ENCODE measurements around the gene TMPRSS13. TPM values are rescaled to one million over a fixed set of nuclear protein-coding genes. Genes with fewer than 3 reads are reported as not detected.

TMPRSS13 gene
- total RNA-seq, 6 experiments from 2014 or later = 0.09 to 0.61 (median 0.12) TPM; not detected in 3

GRCh38 chr11:117946842-117947526 lies 17.8 kb upstream of the TMPRSS13 start:
- ATAC-seq (peak; percentile 92 to 97 (median 95)), DNase-seq (peak; percentile 84 to 88 (median 84))
- 37% methylated on average over 5 of the region's 7 CpGs for WGBS (ENCODE audit: insufficient coverage, low coverage, low lambda C conversion rate, missing lambda C conversion rate)
- TF ChIP-seq, protein P1, sequence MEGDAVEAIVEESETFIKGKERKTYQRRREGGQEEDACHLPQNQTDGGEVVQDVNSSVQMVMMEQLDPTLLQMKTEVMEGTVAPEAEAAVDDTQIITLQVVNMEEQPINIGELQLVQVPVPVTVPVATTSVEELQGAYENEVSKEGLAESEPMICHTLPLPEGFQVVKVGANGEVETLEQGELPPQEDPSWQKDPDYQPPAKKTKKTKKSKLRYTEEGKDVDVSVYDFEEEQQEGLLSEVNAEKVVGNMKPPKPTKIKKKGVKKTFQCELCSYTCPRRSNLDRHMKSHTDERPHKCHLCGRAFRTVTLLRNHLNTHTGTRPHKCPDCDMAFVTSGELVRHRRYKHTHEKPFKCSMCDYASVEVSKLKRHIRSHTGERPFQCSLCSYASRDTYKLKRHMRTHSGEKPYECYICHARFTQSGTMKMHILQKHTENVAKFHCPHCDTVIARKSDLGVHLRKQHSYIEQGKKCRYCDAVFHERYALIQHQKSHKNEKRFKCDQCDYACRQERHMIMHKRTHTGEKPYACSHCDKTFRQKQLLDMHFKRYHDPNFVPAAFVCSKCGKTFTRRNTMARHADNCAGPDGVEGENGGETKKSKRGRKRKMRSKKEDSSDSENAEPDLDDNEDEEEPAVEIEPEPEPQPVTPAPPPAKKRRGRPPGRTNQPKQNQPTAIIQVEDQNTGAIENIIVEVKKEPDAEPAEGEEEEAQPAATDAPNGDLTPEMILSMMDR (IDR thresholded peaks at IDR 0.05) = peak; percentile 91 to 99 (median 96)
- TF ChIP-seq POLR2A (IDR thresholded peaks at IDR 0.05) = no peak
- no peaks in the 10 kb centered on the region for H3K27me3 ChIP-seq
- intact Hi-C loops (cut with DNase I) = loop anchor here (5.0 to 10.0 kb wide), 2 partner anchors 105 to 112 kb away; no protein-coding TSS in a partner anchor
- no peak overlapping the region for H3K27ac ChIP-seq
- H3K4me1 ChIP-seq = no peaks in the 10 kb centered on the region
- H3K4me3 ChIP-seq = no peak overlapping the region
- no peaks in the 10 kb centered on the region for H3K36me3 ChIP-seq
- H3K9me3 ChIP-seq = no peaks in the 10 kb centered on the region

DNA sequence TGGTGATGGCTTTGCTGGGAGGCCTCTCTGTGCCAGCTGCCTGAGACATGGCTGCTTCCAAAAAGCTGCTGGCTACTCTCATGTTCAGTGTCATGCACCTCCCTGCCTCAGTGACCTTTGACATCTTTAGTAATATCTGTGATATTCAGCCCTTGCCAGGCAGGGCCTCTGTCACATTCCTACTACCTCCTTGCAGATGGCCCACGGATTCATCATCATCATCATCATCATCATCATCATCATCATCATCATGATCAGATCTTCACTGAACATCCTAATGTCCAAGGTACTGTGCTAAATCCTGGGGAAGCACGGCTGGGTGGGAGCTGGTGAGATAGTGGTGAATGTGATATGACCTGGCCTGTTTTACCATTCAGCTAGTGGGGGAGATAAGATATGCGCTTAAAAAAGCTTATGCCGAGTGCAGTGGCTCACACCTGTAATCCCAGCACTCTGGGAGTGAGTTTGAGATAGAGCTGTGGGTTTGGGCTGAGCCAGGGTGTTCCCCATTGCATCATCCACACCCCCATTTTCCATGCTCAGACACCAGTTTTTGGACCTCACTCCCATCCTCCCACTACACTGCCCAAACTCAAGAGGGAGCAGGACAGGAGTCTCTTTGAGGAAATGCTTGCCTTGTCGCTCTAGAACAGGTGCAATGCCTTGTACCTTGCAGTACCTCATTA lies 17.1 kb upstream of the TMPRSS13 start:
- no peaks in the 10 kb centered on the region for H3K9me3 ChIP-seq
- no peak overlapping the region for H3K27ac ChIP-seq
- no peak for TF ChIP-seq POLR2A (IDR thresholded peaks at IDR 0.05)
- TF ChIP-seq, protein P1 (IDR thresholded peaks at IDR 0.05) = no peak
- intact Hi-C loops (cut with DNase I) = loop anchor here (5.0 to 10.0 kb wide), 2 partner anchors 104 to 111 kb away; no protein-coding TSS in a partner anchor
- DNase-seq = no peak
- no peaks in the 10 kb centered on the region for H3K4me1 ChIP-seq
- peak in 1 of 4 donors; percentile 24 for ATAC-seq
- H3K4me3 ChIP-seq = no peak overlapping the region
- H3K36me3 ChIP-seq = no peaks in the 10 kb centered on the region
- WGBS (ENCODE audit: insufficient coverage, low coverage, low lambda C conversion rate, missing lambda C conversion rate) = 47% methylated on average over 3 of the region's 5 CpGs
- H3K27me3 ChIP-seq = no peaks in the 10 kb centered on the region

DNA sequence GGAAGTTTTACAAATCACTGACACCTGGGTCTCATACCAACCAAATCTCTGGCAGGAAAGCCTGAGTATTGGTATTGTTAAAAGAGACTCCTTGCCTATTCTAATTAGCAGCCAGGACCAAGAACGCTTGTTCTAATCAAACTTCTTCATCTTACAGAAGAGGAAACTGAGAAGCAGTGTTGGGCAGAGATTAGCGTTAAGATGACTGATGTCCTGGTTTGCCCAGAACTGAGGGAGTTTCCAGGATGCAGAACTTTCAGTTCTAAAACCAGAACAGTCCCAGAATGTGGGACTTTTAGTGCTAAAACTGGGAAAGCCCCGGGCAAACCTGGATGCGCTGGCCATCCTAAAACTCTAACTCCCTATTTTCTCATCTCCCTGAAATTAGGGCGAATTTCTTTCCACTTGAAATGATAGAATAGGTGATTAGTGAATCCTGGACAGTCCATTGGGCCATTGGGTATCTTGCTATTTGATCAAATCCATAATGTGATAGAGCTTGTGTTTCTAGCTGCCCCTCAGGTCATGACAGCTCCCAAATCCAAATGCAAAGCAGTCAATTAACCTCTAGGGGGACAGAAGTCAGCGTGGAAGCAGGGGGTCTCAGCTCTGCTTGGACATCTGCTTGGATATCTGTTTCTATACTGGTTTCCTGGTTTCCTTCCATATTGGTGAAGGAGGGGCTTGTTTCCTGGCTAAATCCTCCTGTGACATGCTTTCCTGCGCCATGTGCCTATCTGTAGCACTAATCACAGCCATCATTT lies 16.0 kb upstream of the TMPRSS13 start:
- no peak for ATAC-seq
- WGBS (ENCODE audit: insufficient coverage, low coverage, low lambda C conversion rate, missing lambda C conversion rate) = 53% methylated on average over 7 of the region's 7 CpGs
- TF ChIP-seq, protein P1 (IDR thresholded peaks at IDR 0.05) = no peak
- no peak for TF ChIP-seq POLR2A (IDR thresholded peaks at IDR 0.05)

DNA sequence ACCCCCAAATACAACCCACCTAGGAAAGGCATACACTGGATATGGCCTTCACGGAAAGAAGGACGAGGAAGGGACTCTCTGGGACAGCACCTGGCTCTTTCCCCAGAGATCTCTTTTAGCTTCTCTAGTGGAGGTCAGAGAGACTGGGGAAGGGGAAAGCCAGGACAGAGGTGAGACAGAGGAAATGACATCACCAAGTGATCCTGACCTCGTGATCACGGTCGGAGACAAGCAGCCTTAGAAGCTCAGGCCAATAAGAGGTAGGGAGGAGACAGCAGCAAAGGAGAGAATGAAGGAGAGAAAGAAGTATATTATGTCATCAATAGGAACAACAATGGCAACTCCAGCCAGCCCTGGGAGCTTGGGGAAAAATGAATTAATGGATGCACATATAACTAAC lies 15.4 kb upstream of the TMPRSS13 start:
- no peaks in the 10 kb centered on the region for H3K9me3 ChIP-seq

More for the DNA sequence above, 16.0 kb upstream of the TMPRSS13 start:
- Histone ChIP-seq H3K36me3 (no peaks in the 10 kb centered on the region), H3K9me3 (no peaks in the 10 kb centered on the region), H3K4me1 (no peaks in the 10 kb centered on the region), H3K27ac (no peak overlapping the region), H3K27me3 (no peaks in the 10 kb centered on the region), H3K4me3 (no peak overlapping the region)
- DNase-seq = no peak
- intact Hi-C loops (cut with DNase I) = loop anchor here (5.0 to 10.0 kb wide), 2 partner anchors 103 to 110 kb away; no protein-coding TSS in a partner anchor

More for the DNA sequence above, 15.4 kb upstream of the TMPRSS13 start:
- no peak overlapping the region for H3K27ac ChIP-seq
- WGBS (ENCODE audit: insufficient coverage, low coverage, low lambda C conversion rate, missing lambda C conversion rate) = 48% methylated on average over 3 of the region's 5 CpGs
- no peak for DNase-seq
- no peaks in the 10 kb centered on the region for H3K36me3 ChIP-seq
- ATAC-seq = no peak
- TF ChIP-seq, protein P1 (IDR thresholded peaks at IDR 0.05) = no peak
- TF ChIP-seq POLR2A (IDR thresholded peaks at IDR 0.05) = no peak
- H3K4me3 ChIP-seq = no peak overlapping the region
- intact Hi-C loops (cut with DNase I) = loop anchor here in 1 of 2 donors (10.0 kb wide), 1 partner anchor 110 kb away; no protein-coding TSS in a partner anchor
- no peaks in the 10 kb centered on the region for H3K4me1 ChIP-seq
- no peaks in the 10 kb centered on the region for H3K27me3 ChIP-seq
